ENCODE results near the gene ST6GAL1.

ST6GAL1 gene

GRCh38 chr3:187077537-187077936 is 147.2 kb downstream of the ST6GAL1 start:
- no peak for DNase-seq (ENCODE audit: low read depth)

GRCh38 chr3:187079090-187080022 is 149.0 kb downstream of the ST6GAL1 start:
- DNase-seq (ENCODE audit: low read depth): no peak

DNA sequence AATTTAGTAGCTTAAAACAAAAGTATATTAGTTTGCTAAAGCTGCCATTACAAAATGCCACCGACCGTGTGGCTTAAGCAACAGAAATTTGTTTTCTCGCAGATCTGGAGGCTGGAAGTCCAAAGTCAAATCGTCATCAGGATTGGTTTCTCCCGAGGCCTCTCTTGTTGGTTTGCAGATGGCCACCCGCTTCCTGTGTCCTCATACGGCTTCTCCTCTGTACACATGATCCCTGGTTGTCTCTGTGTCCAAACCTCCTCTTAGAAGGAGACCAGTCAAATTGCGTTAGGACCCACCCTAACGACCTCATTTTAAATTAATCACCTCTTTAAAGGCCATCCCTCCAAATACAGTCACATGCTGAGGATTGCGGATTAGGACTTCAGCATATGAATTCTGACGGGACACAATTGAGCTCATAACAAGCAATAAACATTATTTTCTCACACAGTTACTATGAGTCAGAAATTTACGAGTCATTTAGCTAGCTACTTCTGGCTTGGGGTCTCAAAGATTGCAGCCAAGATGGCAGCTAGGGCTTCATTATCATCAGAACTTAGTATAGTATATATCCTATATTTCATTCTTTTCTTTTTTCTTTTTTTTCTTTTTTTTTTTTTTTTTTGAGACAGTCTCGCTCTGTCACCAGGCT is 150.6 kb downstream of the ST6GAL1 start:
- no peak for DNase-seq (ENCODE audit: low read depth)

GRCh38 chr3:187082758-187083375 is 152.5 kb downstream of the ST6GAL1 start:
- DNase-seq (ENCODE audit: low read depth): no peak

DNA sequence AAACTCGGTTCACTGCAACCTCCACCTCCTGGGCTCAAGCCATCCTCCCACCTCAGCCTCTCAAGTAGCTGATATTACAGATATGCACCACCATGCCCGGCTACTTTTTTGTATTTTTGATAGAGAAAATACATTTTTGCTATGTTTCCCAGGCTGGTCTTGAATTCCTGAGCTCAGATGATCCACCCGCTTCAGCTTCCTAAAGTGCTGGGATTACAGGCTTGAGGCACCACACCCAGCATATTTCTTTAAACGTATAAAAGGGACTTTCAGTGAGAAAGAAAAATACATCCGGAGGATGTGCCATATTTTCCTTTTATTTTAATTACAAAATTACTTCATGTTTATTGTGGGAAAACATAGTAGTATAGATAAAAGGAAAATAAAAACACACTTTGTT is 153.8 kb downstream of the ST6GAL1 start:
- DNase-seq (ENCODE audit: low read depth): no peak

- no peak for DNase-seq (ENCODE audit: low read depth)
Observed at GRCh38 chr3:187084580-187084979, 154.3 kb downstream of the ST6GAL1 start.

DNA sequence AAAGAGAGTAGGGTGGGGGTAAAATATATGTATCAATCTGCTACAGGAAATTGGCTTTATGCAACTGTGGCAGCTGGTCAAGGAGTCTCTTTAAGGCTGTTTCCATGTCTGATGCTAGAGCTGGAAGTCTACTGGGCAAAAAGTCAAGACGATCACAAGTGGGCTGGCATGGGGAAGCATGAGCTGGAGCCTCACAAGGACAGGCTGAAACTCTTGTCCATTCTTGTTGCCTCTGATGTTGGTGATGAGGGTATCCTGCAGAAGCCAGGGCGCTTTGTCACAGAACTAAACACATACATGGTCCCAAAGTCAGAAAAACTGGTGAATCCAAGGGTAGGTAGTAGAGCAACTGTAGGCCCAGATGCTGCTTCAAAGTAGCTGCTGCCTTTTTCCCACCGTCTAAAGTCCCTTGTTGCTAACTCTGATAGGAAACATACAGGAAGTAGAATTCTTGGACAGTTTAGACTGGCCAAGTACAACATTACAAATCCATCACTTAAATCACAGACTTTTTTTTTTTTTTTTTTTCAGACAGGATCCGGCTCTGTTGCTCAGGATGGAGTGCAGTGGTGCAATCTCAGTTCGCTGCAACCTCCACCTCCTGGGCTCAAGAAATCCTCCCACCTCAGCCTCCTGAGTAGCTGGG is 154.8 kb downstream of the ST6GAL1 start:
- no peak for DNase-seq (ENCODE audit: low read depth)

DNA sequence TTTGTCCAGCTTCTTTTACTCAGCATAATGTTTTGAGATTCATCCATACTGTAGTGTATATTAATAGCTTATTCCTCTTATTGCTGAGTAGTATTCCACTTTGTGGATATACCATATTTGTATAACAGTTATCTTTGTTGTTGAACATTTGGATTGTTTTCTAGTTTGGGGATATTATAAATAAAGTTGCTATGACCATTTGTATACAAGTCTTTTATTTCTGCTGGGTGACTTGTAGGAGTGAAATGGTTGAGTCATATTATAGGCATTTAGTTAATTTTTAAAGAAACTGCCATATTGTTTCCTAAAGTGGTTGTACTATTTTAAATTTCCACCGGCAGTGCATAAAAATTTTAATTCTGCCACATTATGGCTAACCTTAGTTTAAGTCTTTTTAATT is 155.6 kb downstream of the ST6GAL1 start:
- no peak for DNase-seq (ENCODE audit: low read depth)

GRCh38 chr3:187086831-187087230 is 156.5 kb downstream of the ST6GAL1 start:
- DNase-seq (ENCODE audit: low read depth): no peak

GRCh38 chr3:187088701-187089100 is 158.4 kb downstream of the ST6GAL1 start:
- DNase-seq (ENCODE audit: low read depth): no peak

- no peak for DNase-seq (ENCODE audit: low read depth)
Observed at GRCh38 chr3:187093320-187093719, 163.0 kb downstream of the ST6GAL1 start.

- DNase-seq (ENCODE audit: low read depth): no peak
Observed at GRCh38 chr3:187098923-187099512, 168.7 kb downstream of the ST6GAL1 start.

- DNase-seq (ENCODE audit: low read depth): peak; percentile 16
Observed at GRCh38 chr3:187101184-187102072, 171.1 kb downstream of the ST6GAL1 start.

DNA sequence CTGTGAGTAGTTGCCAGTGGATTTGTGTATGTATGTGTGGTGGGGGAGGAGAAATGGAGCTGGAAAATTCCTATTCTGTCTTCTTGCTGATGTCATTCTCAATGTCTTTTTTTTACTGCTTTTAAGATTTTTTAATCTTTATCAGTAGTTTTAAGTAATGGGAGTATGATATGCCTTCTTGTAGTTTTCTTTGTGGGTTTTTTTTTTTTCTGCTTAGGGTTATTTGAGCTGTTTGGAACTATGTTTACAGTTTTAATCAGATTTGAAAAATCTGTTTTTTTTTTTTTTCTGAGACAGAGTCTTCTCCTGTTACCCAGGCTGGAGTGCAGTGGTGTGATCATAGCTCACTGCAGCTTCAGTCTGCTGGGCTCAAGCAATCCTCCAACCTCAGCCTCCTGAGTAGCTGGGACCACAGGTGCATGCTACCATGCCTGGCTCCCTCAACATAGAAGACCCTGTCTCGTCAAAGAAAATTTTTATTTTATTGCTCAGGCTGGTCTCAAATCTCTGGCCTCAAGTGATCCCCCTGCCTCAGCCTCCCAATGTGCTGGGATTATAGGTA is 171.8 kb downstream of the ST6GAL1 start:
- no peak for DNase-seq (ENCODE audit: low read depth)

- DNase-seq (ENCODE audit: low read depth): no peak
Observed at GRCh38 chr3:187103251-187103650, 172.9 kb downstream of the ST6GAL1 start.

GRCh38 chr3:187104342-187104741 is 174.0 kb downstream of the ST6GAL1 start:
- no peak for DNase-seq (ENCODE audit: low read depth)

- no peak for DNase-seq (ENCODE audit: low read depth)
Observed at GRCh38 chr3:187104933-187105332, 174.6 kb downstream of the ST6GAL1 start.

DNA sequence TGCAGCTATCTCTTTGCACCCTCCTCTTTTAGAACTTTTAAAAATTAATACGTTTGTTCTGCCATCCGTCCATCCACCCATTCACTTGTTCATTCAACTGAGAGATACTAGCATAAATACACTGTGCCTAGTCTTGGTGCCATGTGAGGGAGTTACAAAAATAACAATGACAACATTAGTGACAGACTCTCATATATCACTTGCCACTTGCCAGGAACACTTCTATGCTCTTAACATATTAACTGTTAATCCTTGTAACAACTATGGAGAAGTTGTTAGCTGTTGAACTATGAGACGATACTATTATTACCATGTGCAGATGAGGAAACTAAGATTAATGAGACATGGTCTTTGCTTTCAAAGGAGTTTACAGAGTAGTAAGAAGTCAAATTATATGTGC is 175.4 kb downstream of the ST6GAL1 start:
- DNase-seq (ENCODE audit: low read depth): no peak

DNA sequence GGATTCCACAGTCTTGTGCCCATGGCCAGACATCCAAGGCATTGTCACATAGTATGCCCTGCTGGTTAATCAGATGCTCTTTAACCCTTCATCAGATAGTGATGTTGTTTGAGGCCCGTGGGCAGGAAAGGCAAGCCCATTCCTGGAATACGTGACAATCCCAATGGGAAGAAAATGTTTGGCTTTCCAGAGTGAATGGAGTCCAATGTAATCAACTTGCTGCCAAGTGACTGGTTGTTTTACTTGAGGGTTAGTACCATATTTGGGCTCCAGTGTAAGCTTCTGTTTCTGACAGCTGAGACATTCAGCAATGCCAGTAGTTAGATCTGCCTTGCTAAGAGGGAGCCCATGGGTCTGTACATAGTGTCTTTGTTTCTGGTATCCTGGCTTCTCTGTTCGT is 177.7 kb downstream of the ST6GAL1 start:
- DNase-seq (ENCODE audit: low read depth): no peak

DNA sequence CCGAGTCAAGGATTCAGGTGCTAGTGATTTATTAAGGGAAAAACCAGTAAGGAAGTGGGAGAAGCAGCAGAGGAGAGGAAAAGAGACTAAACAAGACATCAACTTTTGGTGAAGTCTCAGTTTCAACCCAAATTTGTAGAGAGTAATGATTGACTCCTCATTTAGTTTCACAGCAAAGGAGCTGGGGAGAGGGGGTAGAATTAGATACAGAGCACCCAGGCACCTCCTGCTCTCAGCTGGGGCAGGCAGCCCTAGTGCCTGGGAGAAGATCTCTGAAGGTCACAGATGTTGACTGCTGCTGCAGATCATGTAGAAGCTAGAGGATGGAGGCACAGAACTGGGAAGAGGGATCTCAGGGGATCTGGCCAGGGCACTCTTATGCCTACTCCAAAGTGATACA is 179.8 kb downstream of the ST6GAL1 start:
- no peak for DNase-seq (ENCODE audit: low read depth)

Measured in activated gamma-delta T cell treated with anti-CD3 and anti-CD28 coated beads, Interleukin-2, amount 50 U/mL, for 16 hours (primary cell).